H1 (cell line): ENCODE measurements around the gene PTGES. TPM values are rescaled to one million over a fixed set of nuclear protein-coding genes. Genes with fewer than 3 reads are reported as not detected.

Source experiments
- CTCF ChIA-PET: fragments of 300-600 bp; sonication (Branson Sonifier 250); formaldehyde crosslinking; loops from one replicate; lab custom pipeline; 2021; ENCODE audit not compliant: partially characterized antibody; lab: Charles Lee
- POLR2A ChIA-PET: fragments of 300-600 bp; sonication (Branson Sonifier 250); formaldehyde crosslinking; loops from one replicate; lab custom pipeline; 2021; ENCODE audit warnings: inconsistent platforms; ENCODE audit not compliant: partially characterized antibody; lab: Charles Lee
- DNase-seq, 2 experiments: peaks; one replicate each; pipeline versions ENCODE4 v3.0.0 to v3.0.0-alpha.2; 2010 to 2022; ENCODE audit warnings: low spot score in 2 of 2, low read depth in 1 of 2, mixed read lengths in 1 of 2
- FAIRE-seq: peaks from 2 replicates; lab custom pipeline; 2011; peaks lifted over from hg19 to GRCh38; lab: Jason Lieb, UNC
- H2AFZ ChIP-seq: 2 replicates; pipeline ENCODE4 v1.8.1; 2012; ENCODE audit warnings: low read length, inconsistent platforms
- H2AK5ac ChIP-seq: 2 replicates; pipeline ENCODE4 v1.6.1; 2013; ENCODE audit warnings: low read depth, low read length
- H2BK120ac ChIP-seq: replicated peaks from 2 replicates; pipeline ENCODE3; 2013; ENCODE audit warnings: low read depth, low read length, inconsistent platforms
- H2BK12ac ChIP-seq: 2 replicates; pipeline ENCODE4 v1.6.1; 2013; ENCODE audit warnings: low read depth, low read length
- H2BK15ac ChIP-seq: 2 replicates; pipeline ENCODE4 v1.6.1; 2013; ENCODE audit warnings: low read length
- H2BK20ac ChIP-seq: 2 replicates; pipeline ENCODE4 v1.6.1; 2013; ENCODE audit warnings: low read length
- H2BK5ac ChIP-seq: 2 replicates; pipeline ENCODE4 v1.6.1; 2013; ENCODE audit warnings: low read depth, low read length
- H3K14ac ChIP-seq: 2 replicates; pipeline ENCODE4 v1.6.1; 2013; ENCODE audit warnings: inconsistent platforms; ENCODE audit not compliant: insufficient read length
- H3K18ac ChIP-seq: 2 replicates; pipeline ENCODE4 v1.6.1; 2013; ENCODE audit warnings: low read length; ENCODE audit errors: extremely low read depth
- H3K23ac ChIP-seq: 2 replicates; pipeline ENCODE4 v1.6.1; 2013; ENCODE audit warnings: inconsistent platforms; ENCODE audit not compliant: insufficient read length
- H3K23me2 ChIP-seq: 2 replicates; pipeline ENCODE4 v1.6.1; 2013; ENCODE audit warnings: low read depth, low read length
- H3K27ac ChIP-seq: 2 replicates; pipeline ENCODE4 v1.6.1; 2011; ENCODE audit warnings: low read depth, low read length, inconsistent platforms
- H3K27me3 ChIP-seq, 4 experiments: replicated peaks in 1 of 4; 1 replicate in 1 of 4; 2 replicates in 3 of 4; pipeline versions ENCODE4 v1.6.1 to v1.8.1; 2011 to 2013; ENCODE audit warnings: low read length in 3 of 4, mild to moderate bottlenecking in 3 of 4, inconsistent platforms in 2 of 4, mixed read lengths in 2 of 4, moderate library complexity in 1 of 4; ENCODE audit not compliant: control insufficient read depth in 3 of 4, insufficient read depth in 3 of 4; ENCODE audit errors: extremely low read depth in 1 of 4
- H3K36me3 ChIP-seq, 4 experiments: 2 replicates each; pipeline versions ENCODE4 v1.6.1 to v1.8.1; 2011 to 2013; ENCODE audit warnings: mild to moderate bottlenecking in 4 of 4, low read length in 3 of 4, moderate library complexity in 2 of 4, control low read depth in 1 of 4, inconsistent platforms in 1 of 4; ENCODE audit not compliant: insufficient read depth in 4 of 4, control insufficient read depth in 2 of 4
- H3K4ac ChIP-seq: replicated peaks from 2 replicates; pipeline ENCODE3; 2013; ENCODE audit warnings: low read length, low read depth, mixed read lengths, inconsistent platforms; ENCODE audit not compliant: insufficient read length
- H3K4me1 ChIP-seq, 4 experiments: replicated peaks in 1 of 4; 1 replicate in 1 of 4; 2 replicates in 3 of 4; pipeline versions ENCODE4 v1.6.1 to v1.8.1; 2011 to 2013; ENCODE audit warnings: low read length in 3 of 4, inconsistent platforms in 2 of 4, mixed read lengths in 1 of 4; ENCODE audit not compliant: insufficient read depth in 4 of 4, control insufficient read depth in 3 of 4
- H3K4me2 ChIP-seq, 2 experiments: 2 replicates each; pipeline versions ENCODE4 v1.6.1 to v1.8.1; 2011 to 2013; ENCODE audit warnings: low read depth in 2 of 2, low read length in 2 of 2, control low read depth in 1 of 2, inconsistent platforms in 1 of 2, mild to moderate bottlenecking in 1 of 2; ENCODE audit not compliant: insufficient read depth in 1 of 2
- H3K4me3 ChIP-seq, 4 experiments: fragments of 200-600, 300-600 bp in 1 of 4; sonication (generic), shearing (Covaris generic), sonication (Bioruptor Twin) in 1 of 4; 2 replicates each; pipeline versions ENCODE4 v1.5.1 to v1.8.1; 2011 to 2016; ENCODE audit warnings: low read length in 4 of 4, low read depth in 3 of 4, control low read depth in 2 of 4, inconsistent platforms in 2 of 4, mild to moderate bottlenecking in 2 of 4, mixed read lengths in 1 of 4, moderate library complexity in 1 of 4; ENCODE audit not compliant: insufficient read depth in 2 of 4; ENCODE audit errors: extremely low read depth in 1 of 4
- H3K56ac ChIP-seq: replicated peaks from 2 replicates; pipeline ENCODE3; 2013; ENCODE audit warnings: low read depth, mild to moderate bottlenecking, mixed read lengths, low read length, inconsistent platforms; ENCODE audit not compliant: insufficient read length
- H3K79me1 ChIP-seq: 2 replicates; pipeline ENCODE4 v1.6.1; 2013; ENCODE audit warnings: low read depth, low read length, control low read depth
- H3K79me2 ChIP-seq, 2 experiments: 2 replicates each; pipeline versions ENCODE4 v1.6.1 to v1.8.1; 2012 to 2013; ENCODE audit warnings: low read length in 2 of 2, mild to moderate bottlenecking in 2 of 2, inconsistent platforms in 1 of 2; ENCODE audit not compliant: insufficient read depth in 2 of 2, control insufficient read depth in 1 of 2
- H3K9ac ChIP-seq, 4 experiments: replicated peaks in 1 of 4; 1 replicate in 1 of 4; 2 replicates in 3 of 4; pipeline versions ENCODE4 v1.6.1 to v1.8.1; 2011 to 2013; ENCODE audit warnings: low read depth in 3 of 4, low read length in 3 of 4, control low read depth in 2 of 4, mild to moderate bottlenecking in 2 of 4, moderate library complexity in 2 of 4, inconsistent platforms in 1 of 4; ENCODE audit errors: extremely low read depth in 1 of 4
- H3K9me3 ChIP-seq, 2 experiments: 2 replicates each; pipeline versions ENCODE4 v1.6.1 to v1.8.1; 2012 to 2013; ENCODE audit warnings: mild to moderate bottlenecking in 2 of 2, moderate library complexity in 2 of 2, control low read depth in 1 of 2, inconsistent platforms in 1 of 2, low read depth in 1 of 2, low read length in 1 of 2, mixed read lengths in 1 of 2; ENCODE audit not compliant: insufficient read depth in 2 of 2
- H4K20me1 ChIP-seq, 2 experiments: replicated peaks in 1 of 2; 2 replicates each; pipeline versions ENCODE3 to v1.8.1; 2011 to 2013; ENCODE audit warnings: inconsistent platforms in 2 of 2, low read length in 2 of 2, mild to moderate bottlenecking in 1 of 2; ENCODE audit not compliant: insufficient read depth in 2 of 2, control insufficient read depth in 1 of 2
- H4K5ac ChIP-seq: 2 replicates; pipeline ENCODE4 v1.6.1; 2013; ENCODE audit warnings: low read length, low read depth, mixed read lengths, inconsistent platforms; ENCODE audit not compliant: insufficient read length
- H4K8ac ChIP-seq: 2 replicates; pipeline ENCODE4 v1.8.0; 2013; ENCODE audit warnings: mild to moderate bottlenecking, moderate library complexity, low read length, inconsistent platforms; ENCODE audit not compliant: insufficient read depth; ENCODE audit errors: extremely low read depth
- H4K91ac ChIP-seq: replicated peaks from 2 replicates; pipeline ENCODE3; 2013; ENCODE audit warnings: low read length, mixed read lengths, inconsistent platforms; ENCODE audit not compliant: insufficient read length
- MAFK ChIP-seq: IDR thresholded peaks from 2 replicates; pipeline ENCODE4 v1.6.1; 2012; ENCODE audit warnings: low read depth, mild to moderate bottlenecking, improper control_type of control experiment, low read length
- NANOG ChIP-seq: IDR thresholded peaks from 2 replicates; pipeline ENCODE4 v1.6.1; 2011; ENCODE audit warnings: low read length, low read depth, mild to moderate bottlenecking, inconsistent platforms; ENCODE audit not compliant: insufficient read depth, poor library complexity, severe bottlenecking
- RNF2 ChIP-seq: fragments of 200-900, 300-1000 bp; sonication (generic); IDR thresholded peaks from 2 replicates; pipeline ENCODE4 v1.7.1; 2016; ENCODE audit warnings: borderline replicate concordance, low read depth, mild to moderate bottlenecking, antibody characterized with exemption, low read length; ENCODE audit not compliant: poor library complexity, severe bottlenecking; ENCODE audit errors: missing control alignments
- SRF ChIP-seq: IDR thresholded peaks from 2 replicates; pipeline ENCODE4 v1.6.1; 2011; ENCODE audit warnings: mild to moderate bottlenecking, low read depth, low read length, moderate library complexity
- TAF7 ChIP-seq: optimal IDR thresholded peaks from 2 replicates; pipeline ENCODE3; 2011; ENCODE audit warnings: low read depth, mild to moderate bottlenecking, inconsistent platforms, low read length, moderate library complexity, borderline replicate concordance
- WGBS, 2 experiments: shearing (Covaris generic) in 1 of 2; methylation state at CpG; one replicate each; pipeline versions ENCODE4 v1.1.6 to v1.1.7; 2013 to 2015; ENCODE audit warnings: low lambda C conversion rate in 2 of 2, mixed read lengths in 2 of 2, inconsistent platforms in 1 of 2, low coverage in 1 of 2, missing lambda C conversion rate in 1 of 2; ENCODE audit not compliant: insufficient replicate concordance in 2 of 2, insufficient coverage in 1 of 2, insufficient read length in 1 of 2; ENCODE audit errors: extremely low coverage in 1 of 2, missing lambda C conversion rate in 1 of 2; 5-methylcytosine and 5-hydroxymethylcytosine counted together
- polyA plus RNA-seq, 7 experiments: library from polyadenylated mRNA; depleted of rRNA in 3 of 7; stranded (reverse) in 5 of 7; unstranded in 2 of 7; fragments of >200 nt in 5 of 7; fragments of 200-250 nt in 2 of 7; gene quantifications; 1 replicate in 5 of 7; 2 replicates in 1 of 7; 4 replicates in 1 of 7; pipeline versions ENCODE4 v1.2.1 to v1.2.3, GENCODE V29; 2011 to 2013; ENCODE audit warnings: missing spikeins in 2 of 7, mixed read lengths in 2 of 7
- total RNA-seq: library from RNA; stranded (reverse); fragmentation: NEBNext Ultra II Directional; extraction: Animal tissue kit (Norgen Biotek cat#: 25700); gene quantifications from 2 replicates; pipeline ENCODE4 v1.2.1, GENCODE V29; 2021
- TF ChIP-seq, protein P1 (sequence below): IDR thresholded peaks from 2 replicates; pipeline ENCODE4 v1.6.1; 2012; ENCODE audit warnings: inconsistent platforms

PTGES gene
- total and polyA plus RNA-seq, 2 of the 8 experiments (the other 6 are each of a cell fraction or from before 2014, with no cell fraction given) = 3.2 to 5.1 TPM

DNA sequence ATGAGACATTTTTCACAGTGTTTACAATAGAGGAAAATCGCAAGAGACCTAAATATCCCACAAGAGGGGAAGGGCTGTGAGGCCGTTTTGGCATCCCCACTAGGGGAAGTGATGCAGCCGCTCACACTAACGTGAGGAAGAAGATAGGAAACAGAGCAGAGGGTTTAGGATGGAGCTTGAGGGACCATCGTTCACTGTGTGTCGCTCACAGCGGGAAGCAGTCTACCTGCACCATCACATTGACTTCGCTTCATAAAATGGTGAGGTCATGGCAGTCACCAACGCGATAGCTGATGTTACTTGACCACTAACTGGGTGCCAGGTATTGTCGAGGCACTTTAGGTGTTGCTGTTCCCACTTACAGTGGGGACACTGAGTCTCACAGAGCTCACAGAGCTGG, 51.8 kb downstream of the PTGES start:
- Histone ChIP-seq H2BK12ac (peak overlapping the region; percentile 33; the same call in 1 of the 2 replicates), H3K79me1 (peaks cover 3% of the 10 kb centered on the region; the same call in 1 of the 2 replicates), H4K20me1 (no peaks in the 10 kb centered on the region), H3K36me3 (no peaks in the 10 kb centered on the region), H3K9ac (no peak overlapping the region), H3K23me2 (peaks cover 13% of the 10 kb centered on the region; the same call in 1 of the 2 replicates), H3K14ac (no peak overlapping the region), H4K5ac (no peak overlapping the region), H3K4ac (no peak overlapping the region), H2BK20ac (no peak overlapping the region), H3K27ac (no peak overlapping the region), H3K79me2 (no peaks in the 10 kb centered on the region), H4K8ac (no peak overlapping the region), H2BK5ac (no peak overlapping the region), H2AK5ac (0 out of 2 replicates have a peak overlapping the region, but pooled peaks have one; percentile 75), H3K27me3 (peaks cover 0 to 14% (median 9%) of the 10 kb centered on the region in 4 experiments; a peak in 3 of 7 replicates), H2AFZ (no peak overlapping the region), H3K4me1 (peaks cover 0 to 9% (median 7%) of the 10 kb centered on the region in 4 experiments; a peak in 5 of 7 replicates), H3K56ac (no peak overlapping the region), H4K91ac (no peak overlapping the region), H3K23ac (no peak overlapping the region), H3K9me3 (no peaks in the 10 kb centered on the region), H2BK15ac (no peak overlapping the region), H3K4me2 (no peak overlapping the region), H2BK120ac (no peak overlapping the region), H3K18ac (no peak overlapping the region), H3K4me3 (no peak overlapping the region)
- FAIRE-seq (no peak), DNase-seq (no peak)
- TF ChIP-seq SRF (no peak), TAF7 (no peak), RNF2 (no peak), MAFK (no peak), NANOG (no peak)
- TF ChIP-seq, protein P1, sequence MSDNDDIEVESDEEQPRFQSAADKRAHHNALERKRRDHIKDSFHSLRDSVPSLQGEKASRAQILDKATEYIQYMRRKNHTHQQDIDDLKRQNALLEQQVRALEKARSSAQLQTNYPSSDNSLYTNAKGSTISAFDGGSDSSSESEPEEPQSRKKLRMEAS = no peak
- CTCF ChIA-PET = interaction anchor here (1.3 to 2.9 kb wide), 4 partner anchors 9 to 20 kb away, joined by 5 to 10 read pairs (median 8); no protein-coding TSS in a partner anchor
- POLR2A ChIA-PET = no interaction called here
- 91% methylated on average over 11 of the region's 11 CpGs; no CpG with 5 or more reads in 1 of the 2 experiments for WGBS, 2 experiments
